ENCODE measurements around the gene KRTAP2-1.

- TF ChIP-seq CTCF (IDR thresholded peaks at IDR 0.05) (no peak), EP300 (IDR thresholded peaks at IDR 0.05) (no peak), POLR2A (IDR thresholded peaks at IDR 0.05) (no peak)
These were observed 9.2 kb downstream of the KRTAP2-1 start for GRCh38 chr17:41037853-41038350.
